Measurements from ENCODE around the gene AQP12A. TPM values are rescaled to one million over a fixed set of nuclear protein-coding genes. Genes with fewer than 3 reads are reported as not detected.

Gene AQP12A
- total RNA-seq, 4 donors from 2014 or later, result not detected

DNA sequence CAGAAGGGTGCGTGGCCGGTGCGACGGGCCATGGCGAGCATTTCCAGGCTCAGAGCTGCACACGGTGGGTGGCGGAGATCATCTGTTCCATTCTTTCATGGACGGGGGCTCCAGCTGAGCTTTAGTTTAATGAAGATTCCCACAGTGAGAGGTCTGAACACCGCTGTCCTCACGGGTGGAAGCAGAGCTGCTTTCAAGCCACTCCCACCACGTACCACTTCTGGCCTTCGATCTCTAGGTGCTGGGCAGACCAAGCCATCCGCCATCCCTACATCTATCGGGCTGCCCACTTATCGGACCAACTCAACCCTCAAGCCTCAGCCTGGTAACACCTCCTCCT lies 47.9 kb upstream of the AQP12A start:
- H3K27ac ChIP-seq, result no peak overlapping the region
- no peaks in the 10 kb centered on the region for H3K9me3 ChIP-seq
- no peaks in the 10 kb centered on the region for H3K4me1 ChIP-seq
- peaks cover 0 to 86% (median 0%) of the 10 kb centered on the region in 4 donors for H3K27me3 ChIP-seq
- TF ChIP-seq POLR2A (IDR thresholded peaks at IDR 0.05), result no peak
- TF ChIP-seq, protein P1, sequence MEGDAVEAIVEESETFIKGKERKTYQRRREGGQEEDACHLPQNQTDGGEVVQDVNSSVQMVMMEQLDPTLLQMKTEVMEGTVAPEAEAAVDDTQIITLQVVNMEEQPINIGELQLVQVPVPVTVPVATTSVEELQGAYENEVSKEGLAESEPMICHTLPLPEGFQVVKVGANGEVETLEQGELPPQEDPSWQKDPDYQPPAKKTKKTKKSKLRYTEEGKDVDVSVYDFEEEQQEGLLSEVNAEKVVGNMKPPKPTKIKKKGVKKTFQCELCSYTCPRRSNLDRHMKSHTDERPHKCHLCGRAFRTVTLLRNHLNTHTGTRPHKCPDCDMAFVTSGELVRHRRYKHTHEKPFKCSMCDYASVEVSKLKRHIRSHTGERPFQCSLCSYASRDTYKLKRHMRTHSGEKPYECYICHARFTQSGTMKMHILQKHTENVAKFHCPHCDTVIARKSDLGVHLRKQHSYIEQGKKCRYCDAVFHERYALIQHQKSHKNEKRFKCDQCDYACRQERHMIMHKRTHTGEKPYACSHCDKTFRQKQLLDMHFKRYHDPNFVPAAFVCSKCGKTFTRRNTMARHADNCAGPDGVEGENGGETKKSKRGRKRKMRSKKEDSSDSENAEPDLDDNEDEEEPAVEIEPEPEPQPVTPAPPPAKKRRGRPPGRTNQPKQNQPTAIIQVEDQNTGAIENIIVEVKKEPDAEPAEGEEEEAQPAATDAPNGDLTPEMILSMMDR (IDR thresholded peaks at IDR 0.05), result no peak
- WGBS, 2 donors, result 76 to 82% methylated on average over 10 to 14 of the region's 15 CpGs
- H3K36me3 ChIP-seq, result no peaks in the 10 kb centered on the region
- no peak overlapping the region for H3K4me3 ChIP-seq
- no peak for DNase-seq
- intact Hi-C loops (cut with DNase I), result no loop called here

DNA sequence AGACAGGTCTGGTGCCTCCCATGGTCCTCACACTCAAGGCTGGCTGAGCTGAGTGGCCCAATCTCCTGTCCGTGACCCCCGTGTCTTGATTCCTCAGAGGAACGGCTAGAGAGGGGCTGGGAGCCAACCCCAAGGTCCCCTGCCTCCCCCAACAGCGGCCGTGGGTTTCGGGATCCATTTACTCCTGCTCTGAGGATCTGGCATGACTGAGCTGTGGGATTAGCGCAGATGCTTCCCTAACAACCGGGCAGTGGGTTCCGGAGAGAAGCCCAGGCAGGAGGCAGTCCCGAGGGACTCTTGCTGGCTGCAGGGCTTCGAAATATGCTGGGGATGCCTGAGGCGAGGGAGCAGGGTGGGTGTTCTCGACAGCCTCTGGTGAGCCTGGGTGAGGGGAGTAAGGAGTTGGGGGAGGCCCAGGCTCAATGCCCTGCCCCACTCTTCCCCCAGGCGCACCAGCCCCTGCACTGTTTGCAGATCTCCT lies 47.5 kb upstream of the AQP12A start:
- H3K27me3 ChIP-seq, result peaks cover 0 to 86% (median 0%) of the 10 kb centered on the region in 4 donors
- intact Hi-C loops (cut with DNase I), result no loop called here
- 53 to 67% methylated on average over 2 to 9 of the region's 14 CpGs for WGBS, 2 donors
- DNase-seq, result no peak
- no peak overlapping the region for H3K27ac ChIP-seq
- H3K4me3 ChIP-seq, result no peak overlapping the region
- TF ChIP-seq, protein P1 (IDR thresholded peaks at IDR 0.05), result no peak
- no peak for TF ChIP-seq POLR2A (IDR thresholded peaks at IDR 0.05)
- no peaks in the 10 kb centered on the region for H3K36me3 ChIP-seq
- no peaks in the 10 kb centered on the region for H3K4me1 ChIP-seq
- no peaks in the 10 kb centered on the region for H3K9me3 ChIP-seq

DNA sequence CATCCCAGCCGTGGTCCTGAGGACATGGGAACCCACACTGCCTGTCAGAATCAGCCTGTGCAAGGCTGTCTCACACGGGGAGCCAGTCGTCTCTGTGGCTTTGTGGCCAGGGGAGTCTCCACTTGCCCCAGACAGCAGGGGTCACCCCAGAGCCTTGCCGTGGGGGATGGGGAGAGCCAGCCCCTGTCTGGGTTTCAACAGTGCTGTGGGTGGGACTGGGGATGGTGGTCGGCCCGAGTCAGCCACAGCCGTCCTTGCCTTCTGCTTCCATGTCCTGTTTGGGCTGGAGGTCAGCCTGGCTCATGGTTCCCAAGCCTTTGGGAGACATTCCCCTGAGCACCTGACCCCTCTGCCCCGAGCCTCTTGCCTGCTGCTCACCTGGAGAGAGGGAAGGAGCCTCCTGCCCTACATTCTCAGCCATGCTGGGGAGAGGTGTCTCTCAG lies 46.8 kb upstream of the AQP12A start:
- intact Hi-C loops (cut with DNase I), result no loop called here
- Histone ChIP-seq H3K9me3 (no peaks in the 10 kb centered on the region), H3K4me1 (no peaks in the 10 kb centered on the region), H3K4me3 (no peak overlapping the region), H3K27me3 (peaks cover 0 to 86% (median 0%) of the 10 kb centered on the region in 4 donors), H3K36me3 (no peaks in the 10 kb centered on the region), H3K27ac (no peak overlapping the region)
- TF ChIP-seq, protein P1 (IDR thresholded peaks at IDR 0.05), result no peak
- no peak for TF ChIP-seq POLR2A (IDR thresholded peaks at IDR 0.05)
- DNase-seq, result no peak
- 31% methylated on average over 3 of the region's 8 CpGs; no CpG with 5 or more reads in 1 of the 2 donors for WGBS, 2 donors

DNA sequence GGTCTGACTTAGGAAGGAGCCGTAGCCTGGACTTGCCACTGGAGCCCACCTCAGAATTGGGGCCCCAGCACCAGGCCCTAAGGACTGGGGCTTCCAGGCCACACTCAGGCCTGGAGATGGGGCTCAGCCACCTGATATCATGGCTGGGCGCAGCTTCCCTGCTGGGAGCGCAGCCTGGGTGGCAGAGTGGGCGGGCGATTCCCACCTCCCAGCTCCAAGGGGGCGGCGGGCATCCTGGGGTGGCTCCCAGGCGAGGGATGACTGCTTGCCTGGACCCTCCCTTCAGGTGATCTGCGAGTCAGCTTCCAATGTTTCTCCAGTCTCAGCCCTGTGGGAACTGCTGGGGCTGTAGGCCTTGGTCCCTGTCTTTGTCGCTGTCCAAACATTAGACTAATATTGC lies 46.3 kb upstream of the AQP12A start:
- Histone ChIP-seq H3K4me3 (no peak overlapping the region), H3K4me1 (no peaks in the 10 kb centered on the region), H3K9me3 (no peaks in the 10 kb centered on the region), H3K36me3 (no peaks in the 10 kb centered on the region), H3K27me3 (peaks cover 0 to 90% (median 0%) of the 10 kb centered on the region in 4 donors), H3K27ac (no peak overlapping the region)
- intact Hi-C loops (cut with DNase I), result no loop called here
- TF ChIP-seq POLR2A (IDR thresholded peaks at IDR 0.05), result no peak
- TF ChIP-seq, protein P1 (IDR thresholded peaks at IDR 0.05), result no peak
- no peak for DNase-seq
- 40 to 77% methylated on average over 1 to 5 of the region's 10 CpGs for WGBS, 2 donors

DNA sequence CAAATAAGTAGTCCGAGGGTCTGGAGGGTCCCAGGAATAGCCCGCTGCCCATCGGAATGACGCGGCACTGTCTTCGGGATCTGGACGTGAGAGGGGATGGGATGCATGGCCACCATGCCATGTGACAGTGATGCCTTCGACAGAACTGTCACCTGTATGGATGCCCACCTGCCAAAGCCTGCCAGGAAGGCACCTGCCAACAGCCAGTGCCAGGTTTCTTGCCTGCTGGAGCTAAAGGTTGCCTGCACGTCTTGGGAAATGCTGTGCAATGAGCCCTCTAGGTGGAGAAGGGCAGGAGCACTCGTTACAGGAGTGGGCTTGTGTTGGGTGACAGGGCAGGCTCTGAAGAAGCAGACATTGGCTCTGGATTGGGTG lies 45.9 kb upstream of the AQP12A start:
- H3K9me3 ChIP-seq, result no peaks in the 10 kb centered on the region
- 76 to 77% methylated on average over 8 to 10 of the region's 10 CpGs for WGBS, 2 donors
- H3K4me3 ChIP-seq, result no peak overlapping the region
- TF ChIP-seq POLR2A (IDR thresholded peaks at IDR 0.05), result no peak
- TF ChIP-seq, protein P1 (IDR thresholded peaks at IDR 0.05), result no peak
- H3K27ac ChIP-seq, result no peak overlapping the region
- peaks cover 0 to 92% (median 0%) of the 10 kb centered on the region in 4 donors for H3K27me3 ChIP-seq
- intact Hi-C loops (cut with DNase I), result no loop called here
- no peaks in the 10 kb centered on the region for H3K36me3 ChIP-seq
- no peak for DNase-seq
- H3K4me1 ChIP-seq, result no peaks in the 10 kb centered on the region
